Measurements from ENCODE around the gene DNM2. TPM values are rescaled to one million over a fixed set of nuclear protein-coding genes. Genes with fewer than 3 reads are reported as not detected.
A peak's percentile ranks its signal among the peaks of the same experiment; 100 is the strongest.

Gene DNM2
- total and polyA plus RNA-seq, 9 of the 15 experiments (the other 6 are each of a cell fraction or from before 2014, with no cell fraction given), result 2.2 to 161 (median 72.6) TPM

DNA sequence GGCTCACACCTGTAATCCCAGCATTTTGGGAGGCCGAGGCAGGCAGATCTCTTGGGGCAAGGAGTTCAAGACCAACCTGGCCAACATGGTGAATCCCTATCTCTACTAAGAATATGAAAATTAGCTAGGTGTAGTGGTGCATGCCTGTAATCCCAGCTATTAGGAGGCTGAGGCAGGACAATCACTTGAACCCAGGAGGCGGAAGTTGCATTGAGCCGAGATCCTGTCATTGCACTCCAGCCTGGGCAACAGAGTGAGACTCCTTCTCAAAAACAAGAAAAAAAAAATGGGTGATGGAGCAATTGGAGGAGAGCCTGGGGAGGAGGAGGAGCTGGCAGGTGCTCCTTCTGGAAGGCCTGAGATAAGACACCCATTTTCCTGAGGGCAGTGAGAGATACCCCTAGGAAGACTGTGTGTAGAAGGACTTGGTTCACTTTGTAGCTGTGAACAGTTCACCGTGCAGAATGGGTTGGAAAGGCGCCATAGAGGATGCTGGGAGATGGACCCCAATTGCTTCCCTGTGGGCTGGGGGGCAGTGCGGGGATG lies 144.8 kb downstream of the DNM2 start (continued):
- TF ChIP-seq ZNF384 (IDR thresholded peaks at IDR 0.05; ENCODE audit: low read depth, low read length), result peak; percentile 78
- TF ChIP-seq TBL1XR1 (IDR thresholded peaks at IDR 0.05; ENCODE audit: low read length in 2 of 2), result no peak
- TF ChIP-seq, protein P1, sequence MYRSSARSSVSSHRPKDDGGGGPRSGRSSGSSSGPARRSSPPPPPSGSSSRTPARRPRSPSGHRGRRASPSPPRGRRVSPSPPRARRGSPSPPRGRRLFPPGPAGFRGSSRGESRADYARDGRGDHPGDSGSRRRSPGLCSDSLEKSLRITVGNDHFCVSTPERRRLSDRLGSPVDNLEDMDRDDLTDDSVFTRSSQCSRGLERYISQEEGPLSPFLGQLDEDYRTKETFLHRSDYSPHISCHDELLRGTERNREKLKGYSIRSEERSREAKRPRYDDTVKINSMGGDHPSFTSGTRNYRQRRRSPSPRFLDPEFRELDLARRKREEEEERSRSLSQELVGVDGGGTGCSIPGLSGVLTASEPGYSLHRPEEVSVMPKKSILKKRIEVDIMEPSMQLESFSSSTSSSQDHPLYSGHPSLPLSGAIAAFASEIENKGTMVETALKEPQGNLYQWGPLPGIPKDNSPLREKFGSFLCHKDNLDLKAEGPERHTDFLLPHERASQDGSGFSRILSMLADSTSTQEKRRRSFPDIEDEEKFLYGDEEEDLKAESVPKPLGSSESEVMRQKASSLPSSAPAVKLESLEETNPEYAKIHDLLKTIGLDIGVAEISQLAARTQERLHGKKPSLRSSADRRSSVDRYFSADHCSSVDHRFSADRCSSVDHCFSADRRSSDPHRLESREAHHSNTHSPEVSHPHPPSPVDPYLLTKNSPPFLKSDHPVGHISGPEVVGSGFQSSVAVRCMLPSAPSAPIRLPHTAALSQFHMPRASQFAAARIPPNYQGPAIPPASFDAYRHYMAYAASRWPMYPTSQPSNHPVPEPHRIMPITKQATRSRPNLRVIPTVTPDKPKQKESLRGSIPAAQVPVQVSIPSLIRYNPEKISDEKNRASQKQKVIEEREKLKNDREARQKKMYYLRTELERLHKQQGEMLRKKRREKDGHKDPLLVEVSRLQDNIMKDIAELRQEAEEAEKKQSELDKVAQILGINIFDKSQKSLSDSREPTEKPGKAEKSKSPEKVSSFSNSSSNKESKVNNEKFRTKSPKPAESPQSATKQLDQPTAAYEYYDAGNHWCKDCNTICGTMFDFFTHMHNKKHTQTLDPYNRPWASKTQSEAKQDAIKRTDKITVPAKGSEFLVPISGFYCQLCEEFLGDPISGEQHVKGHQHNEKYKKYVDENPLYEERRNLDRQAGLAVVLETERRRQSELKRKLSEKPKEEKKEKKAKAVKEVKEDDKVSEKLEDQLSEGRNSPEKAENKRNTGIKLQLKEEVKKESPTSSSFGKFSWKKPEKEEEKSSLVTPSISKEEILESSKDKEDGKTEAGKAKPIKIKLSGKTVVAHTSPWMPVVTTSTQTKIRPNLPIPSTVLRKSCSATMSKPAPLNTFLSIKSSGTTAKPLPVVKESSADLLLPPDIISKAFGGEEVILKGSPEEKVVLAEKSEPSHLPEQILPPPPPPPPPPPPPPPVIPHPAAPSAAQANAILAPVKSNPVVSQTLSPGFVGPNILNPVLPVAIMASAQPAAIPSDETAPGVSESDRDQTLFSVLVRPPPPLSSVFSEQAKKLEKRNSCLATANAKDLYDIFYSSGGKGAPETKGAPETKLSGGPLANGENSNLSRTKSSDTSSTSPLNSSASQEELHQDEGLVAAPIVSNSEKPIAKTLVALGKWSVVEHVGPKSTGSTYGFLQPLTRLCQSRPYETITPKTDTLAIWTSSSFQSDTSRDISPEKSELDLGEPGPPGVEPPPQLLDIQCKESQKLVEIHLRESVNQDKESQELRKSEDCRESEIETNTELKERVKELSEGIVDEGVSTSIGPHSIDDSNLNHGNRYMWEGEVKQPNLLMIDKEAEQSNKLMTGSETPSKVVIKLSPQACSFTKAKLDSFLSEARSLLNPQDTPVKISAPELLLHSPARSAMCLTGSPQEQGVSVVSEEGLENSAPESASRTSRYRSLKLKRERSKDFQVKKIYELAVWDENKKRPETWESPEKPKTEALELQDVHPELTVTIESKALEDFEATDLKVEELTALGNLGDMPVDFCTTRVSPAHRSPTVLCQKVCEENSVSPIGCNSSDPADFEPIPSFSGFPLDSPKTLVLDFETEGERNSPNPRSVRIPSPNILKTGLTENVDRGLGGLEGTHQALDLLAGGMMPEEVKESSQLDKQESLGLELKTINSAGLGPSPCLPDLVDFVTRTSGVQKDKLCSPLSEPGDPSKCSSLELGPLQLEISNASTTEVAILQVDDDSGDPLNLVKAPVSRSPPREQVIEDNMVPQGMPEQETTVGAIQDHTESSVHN (IDR thresholded peaks at IDR 0.05; ENCODE audit: borderline replicate concordance in 1 of 2, low read depth in 1 of 2), result no peak
- no peak for TF ChIP-seq ZFX (CRISPR knock-in tag; IDR thresholded peaks at IDR 0.05)
- no peak for TF ChIP-seq PHB (CRISPR knock-in tag; IDR thresholded peaks at IDR 0.05)
- TF ChIP-seq ZNF263 (CRISPR knock-in tag; IDR thresholded peaks at IDR 0.05; ENCODE audit: borderline replicate concordance), result peak; percentile 99
- no peak for TF ChIP-seq ZNF184 (CRISPR knock-in tag; IDR thresholded peaks at IDR 0.05)
- no peak for TF ChIP-seq CC2D1A (IDR thresholded peaks at IDR 0.05)
- no peak for TF ChIP-seq ZNF217 (CRISPR knock-in tag; IDR thresholded peaks at IDR 0.05)
- TF ChIP-seq ZNF121 (CRISPR knock-in tag; conservative IDR thresholded peaks at IDR 0.05), result peak; percentile 72; the same call in 1 of the 2 replicates
- 0 out of 2 replicates have a peak, but pooled peaks have one; percentile 43 for TF ChIP-seq CTBP1 (IDR thresholded peaks at IDR 0.05; ENCODE audit: borderline replicate concordance)
- TF ChIP-seq TSC22D4 (tag; IDR thresholded peaks at IDR 0.05), result no peak
- peak; percentile 63 for TF ChIP-seq CBFA2T2 (conservative IDR thresholded peaks at IDR 0.05)
- TF ChIP-seq ZFP1 (CRISPR knock-in tag; IDR thresholded peaks at IDR 0.05), result no peak
- TF ChIP-seq, protein P2, sequence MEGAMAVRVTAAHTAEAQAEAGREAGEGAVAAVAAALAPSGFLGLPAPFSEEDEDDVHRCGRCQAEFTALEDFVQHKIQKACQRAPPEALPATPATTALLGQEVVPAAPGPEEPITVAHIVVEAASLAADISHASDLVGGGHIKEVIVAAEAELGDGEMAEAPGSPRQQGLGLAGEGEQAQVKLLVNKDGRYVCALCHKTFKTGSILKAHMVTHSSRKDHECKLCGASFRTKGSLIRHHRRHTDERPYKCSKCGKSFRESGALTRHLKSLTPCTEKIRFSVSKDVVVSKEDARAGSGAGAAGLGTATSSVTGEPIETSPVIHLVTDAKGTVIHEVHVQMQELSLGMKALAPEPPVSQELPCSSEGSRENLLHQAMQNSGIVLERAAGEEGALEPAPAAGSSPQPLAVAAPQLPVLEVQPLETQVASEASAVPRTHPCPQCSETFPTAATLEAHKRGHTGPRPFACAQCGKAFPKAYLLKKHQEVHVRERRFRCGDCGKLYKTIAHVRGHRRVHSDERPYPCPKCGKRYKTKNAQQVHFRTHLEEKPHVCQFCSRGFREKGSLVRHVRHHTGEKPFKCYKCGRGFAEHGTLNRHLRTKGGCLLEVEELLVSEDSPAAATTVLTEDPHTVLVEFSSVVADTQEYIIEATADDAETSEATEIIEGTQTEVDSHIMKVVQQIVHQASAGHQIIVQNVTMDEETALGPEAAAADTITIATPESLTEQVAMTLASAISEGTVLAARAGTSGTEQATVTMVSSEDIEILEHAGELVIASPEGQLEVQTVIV (CRISPR knock-in tag; IDR thresholded peaks at IDR 0.05; ENCODE audit: borderline replicate concordance), result no peak
- TF ChIP-seq ZNF644 (tag; IDR thresholded peaks at IDR 0.05; ENCODE audit: low read depth), result 0 out of 2 replicates have a peak, but pooled peaks have one; percentile 8
- TF ChIP-seq BCOR (IDR thresholded peaks at IDR 0.05), result peak; percentile 72
- TF ChIP-seq, protein P3, sequence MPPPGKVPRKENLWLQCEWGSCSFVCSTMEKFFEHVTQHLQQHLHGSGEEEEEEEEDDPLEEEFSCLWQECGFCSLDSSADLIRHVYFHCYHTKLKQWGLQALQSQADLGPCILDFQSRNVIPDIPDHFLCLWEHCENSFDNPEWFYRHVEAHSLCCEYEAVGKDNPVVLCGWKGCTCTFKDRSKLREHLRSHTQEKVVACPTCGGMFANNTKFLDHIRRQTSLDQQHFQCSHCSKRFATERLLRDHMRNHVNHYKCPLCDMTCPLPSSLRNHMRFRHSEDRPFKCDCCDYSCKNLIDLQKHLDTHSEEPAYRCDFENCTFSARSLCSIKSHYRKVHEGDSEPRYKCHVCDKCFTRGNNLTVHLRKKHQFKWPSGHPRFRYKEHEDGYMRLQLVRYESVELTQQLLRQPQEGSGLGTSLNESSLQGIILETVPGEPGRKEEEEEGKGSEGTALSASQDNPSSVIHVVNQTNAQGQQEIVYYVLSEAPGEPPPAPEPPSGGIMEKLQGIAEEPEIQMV (tag; conservative IDR thresholded peaks at IDR 0.05; ENCODE audit: low read depth), result peak; percentile 38; the same call in 1 of the 2 replicates
